Liver (tissue), 3 donors: ENCODE data around the gene INO80C.
"Not testable (repeated sequence)": the region's sequence is repeated elsewhere in the genome, so short reads cannot be mapped to it uniquely, and the experiment has no call there.

Experiments used
- EGR1 ChIP-seq, 2 donors: IDR thresholded peaks; 2 replicates each; pipeline ENCODE4 v1.6.1; 2016 to 2018; ENCODE audit warnings: antibody characterized with exemption in 2 of 2, low read depth in 2 of 2
- HNF4A ChIP-seq, 2 donors: conservative IDR thresholded peaks; 2 replicates each; pipeline ENCODE4 v1.6.1; 2016; ENCODE audit warnings: antibody characterized with exemption in 2 of 2, mild to moderate bottlenecking in 2 of 2
- HNF4G ChIP-seq: IDR thresholded peaks from 2 replicates; pipeline ENCODE4 v1.6.1; 2016; ENCODE audit warnings: antibody characterized with exemption
- RAD21 ChIP-seq, 2 donors: IDR thresholded peaks; 2 replicates each; pipeline ENCODE4 v1.6.1; 2016; ENCODE audit warnings: antibody characterized with exemption in 2 of 2, mild to moderate bottlenecking in 2 of 2
- SP1 ChIP-seq: IDR thresholded peaks from 2 replicates; pipeline ENCODE4 v1.6.1; 2018; ENCODE audit warnings: antibody characterized with exemption, mild to moderate bottlenecking
- TAF1 ChIP-seq: conservative IDR thresholded peaks from 2 replicates; pipeline ENCODE4 v1.6.1; 2016; ENCODE audit warnings: antibody characterized with exemption, mild to moderate bottlenecking
- TF ChIP-seq, protein P1 (sequence below): fragments of 150-350 bp; IDR thresholded peaks from 2 replicates; pipeline ENCODE4 v1.5.1; 2017; ENCODE audit warnings: improper control_type of control experiment, low read depth, low read length; ENCODE audit not compliant: missing input control
- TF ChIP-seq, protein P2 (sequence below): IDR thresholded peaks from 2 replicates; pipeline ENCODE4 v1.6.1; 2016; ENCODE audit warnings: antibody characterized with exemption
- TF ChIP-seq, protein P3 (sequence below): IDR thresholded peaks from 2 replicates; pipeline ENCODE4 v1.6.1; 2016; ENCODE audit warnings: antibody characterized with exemption, mild to moderate bottlenecking
- TF ChIP-seq, protein P4 (sequence below): IDR thresholded peaks from 2 replicates; pipeline ENCODE4 v1.6.1; 2016; ENCODE audit warnings: antibody characterized with exemption
- donor health status: healthy.
- donor health status: healthy.

DNA sequence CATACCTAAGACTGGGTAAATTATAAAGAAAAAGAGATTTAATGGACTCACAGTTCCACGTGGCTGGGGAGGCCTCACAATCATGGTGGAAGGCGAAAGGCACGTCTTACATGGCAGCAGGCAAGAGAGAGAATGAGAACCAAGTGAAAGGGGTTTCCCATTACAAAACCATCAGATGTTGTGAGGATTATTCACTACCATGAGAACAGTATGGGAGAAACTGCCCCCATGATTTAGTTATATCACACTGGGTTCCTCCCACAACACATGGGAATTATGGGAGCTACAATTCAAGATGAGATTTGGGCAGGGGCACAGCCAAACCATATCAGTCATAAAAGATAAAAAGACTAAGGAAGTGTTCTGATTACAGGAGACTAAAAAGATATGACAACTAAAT, 8.5 kb downstream of the INO80C start:
- TF ChIP-seq, protein P1, sequence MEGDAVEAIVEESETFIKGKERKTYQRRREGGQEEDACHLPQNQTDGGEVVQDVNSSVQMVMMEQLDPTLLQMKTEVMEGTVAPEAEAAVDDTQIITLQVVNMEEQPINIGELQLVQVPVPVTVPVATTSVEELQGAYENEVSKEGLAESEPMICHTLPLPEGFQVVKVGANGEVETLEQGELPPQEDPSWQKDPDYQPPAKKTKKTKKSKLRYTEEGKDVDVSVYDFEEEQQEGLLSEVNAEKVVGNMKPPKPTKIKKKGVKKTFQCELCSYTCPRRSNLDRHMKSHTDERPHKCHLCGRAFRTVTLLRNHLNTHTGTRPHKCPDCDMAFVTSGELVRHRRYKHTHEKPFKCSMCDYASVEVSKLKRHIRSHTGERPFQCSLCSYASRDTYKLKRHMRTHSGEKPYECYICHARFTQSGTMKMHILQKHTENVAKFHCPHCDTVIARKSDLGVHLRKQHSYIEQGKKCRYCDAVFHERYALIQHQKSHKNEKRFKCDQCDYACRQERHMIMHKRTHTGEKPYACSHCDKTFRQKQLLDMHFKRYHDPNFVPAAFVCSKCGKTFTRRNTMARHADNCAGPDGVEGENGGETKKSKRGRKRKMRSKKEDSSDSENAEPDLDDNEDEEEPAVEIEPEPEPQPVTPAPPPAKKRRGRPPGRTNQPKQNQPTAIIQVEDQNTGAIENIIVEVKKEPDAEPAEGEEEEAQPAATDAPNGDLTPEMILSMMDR = not testable (repeated sequence)
- TF ChIP-seq, protein P2, sequence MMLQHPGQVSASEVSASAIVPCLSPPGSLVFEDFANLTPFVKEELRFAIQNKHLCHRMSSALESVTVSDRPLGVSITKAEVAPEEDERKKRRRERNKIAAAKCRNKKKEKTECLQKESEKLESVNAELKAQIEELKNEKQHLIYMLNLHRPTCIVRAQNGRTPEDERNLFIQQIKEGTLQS = not testable (repeated sequence)
- TF ChIP-seq, protein P3, sequence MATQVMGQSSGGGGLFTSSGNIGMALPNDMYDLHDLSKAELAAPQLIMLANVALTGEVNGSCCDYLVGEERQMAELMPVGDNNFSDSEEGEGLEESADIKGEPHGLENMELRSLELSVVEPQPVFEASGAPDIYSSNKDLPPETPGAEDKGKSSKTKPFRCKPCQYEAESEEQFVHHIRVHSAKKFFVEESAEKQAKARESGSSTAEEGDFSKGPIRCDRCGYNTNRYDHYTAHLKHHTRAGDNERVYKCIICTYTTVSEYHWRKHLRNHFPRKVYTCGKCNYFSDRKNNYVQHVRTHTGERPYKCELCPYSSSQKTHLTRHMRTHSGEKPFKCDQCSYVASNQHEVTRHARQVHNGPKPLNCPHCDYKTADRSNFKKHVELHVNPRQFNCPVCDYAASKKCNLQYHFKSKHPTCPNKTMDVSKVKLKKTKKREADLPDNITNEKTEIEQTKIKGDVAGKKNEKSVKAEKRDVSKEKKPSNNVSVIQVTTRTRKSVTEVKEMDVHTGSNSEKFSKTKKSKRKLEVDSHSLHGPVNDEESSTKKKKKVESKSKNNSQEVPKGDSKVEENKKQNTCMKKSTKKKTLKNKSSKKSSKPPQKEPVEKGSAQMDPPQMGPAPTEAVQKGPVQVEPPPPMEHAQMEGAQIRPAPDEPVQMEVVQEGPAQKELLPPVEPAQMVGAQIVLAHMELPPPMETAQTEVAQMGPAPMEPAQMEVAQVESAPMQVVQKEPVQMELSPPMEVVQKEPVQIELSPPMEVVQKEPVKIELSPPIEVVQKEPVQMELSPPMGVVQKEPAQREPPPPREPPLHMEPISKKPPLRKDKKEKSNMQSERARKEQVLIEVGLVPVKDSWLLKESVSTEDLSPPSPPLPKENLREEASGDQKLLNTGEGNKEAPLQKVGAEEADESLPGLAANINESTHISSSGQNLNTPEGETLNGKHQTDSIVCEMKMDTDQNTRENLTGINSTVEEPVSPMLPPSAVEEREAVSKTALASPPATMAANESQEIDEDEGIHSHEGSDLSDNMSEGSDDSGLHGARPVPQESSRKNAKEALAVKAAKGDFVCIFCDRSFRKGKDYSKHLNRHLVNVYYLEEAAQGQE = not testable (repeated sequence)
- not testable (repeated sequence) for TF ChIP-seq HNF4A (conservative IDR thresholded peaks at IDR 0.05); SP1; TAF1; EGR1 (IDR thresholded peaks at IDR 0.05; ENCODE audit: low read depth in 2 of 2); HNF4G; RAD21 (IDR thresholded peaks at IDR 0.05)
- TF ChIP-seq, protein P4, sequence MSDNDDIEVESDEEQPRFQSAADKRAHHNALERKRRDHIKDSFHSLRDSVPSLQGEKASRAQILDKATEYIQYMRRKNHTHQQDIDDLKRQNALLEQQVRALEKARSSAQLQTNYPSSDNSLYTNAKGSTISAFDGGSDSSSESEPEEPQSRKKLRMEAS = not testable (repeated sequence)
